Skeletal muscle satellite cell (primary cell): Measurements from ENCODE around the gene ATP9A.
"Not testable (repeated sequence)": the region's sequence is repeated elsewhere in the genome, so short reads cannot be mapped to it uniquely, and the experiment has no call there.

Experiments used
- H3K27me3 ChIP-seq: 2 replicates; pipeline ENCODE4 v1.7.0; 2013; ENCODE audit warnings: low read length; ENCODE audit not compliant: control insufficient read depth, insufficient read depth
- H3K36me3 ChIP-seq: 2 replicates; pipeline ENCODE4 v1.7.0; 2013; ENCODE audit warnings: mild to moderate bottlenecking, control low read depth, low read length; ENCODE audit not compliant: insufficient read depth
- H3K4me1 ChIP-seq: 2 replicates; pipeline ENCODE4 v1.7.0; 2013; ENCODE audit warnings: low read length; ENCODE audit not compliant: control insufficient read depth, insufficient read depth
- H3K4me2 ChIP-seq: 2 replicates; pipeline ENCODE4 v1.7.0; 2013; ENCODE audit warnings: mild to moderate bottlenecking, low read length
- H3K4me3 ChIP-seq: 2 replicates; pipeline ENCODE4 v1.7.0; 2013; ENCODE audit warnings: low read length
- H3K9ac ChIP-seq: 2 replicates; pipeline ENCODE4 v1.7.0; 2013; ENCODE audit warnings: mild to moderate bottlenecking, low read depth, low read length, moderate library complexity
- H3K9me3 ChIP-seq: replicated peaks from 2 replicates; pipeline ENCODE4 v1.7.0; 2013; ENCODE audit warnings: mild to moderate bottlenecking, control low read depth, low read length

The ATP9A gene

GRCh38 chr20:51571460-51571794, 196.8 kb downstream of the ATP9A start:
- H3K9me3 ChIP-seq: peaks cover 5% of the 10 kb centered on the region
- H3K9ac ChIP-seq: no peak overlapping the region
- no peak overlapping the region for H3K4me3 ChIP-seq
- no peaks in the 10 kb centered on the region for H3K4me1 ChIP-seq
- H3K36me3 ChIP-seq: no peaks in the 10 kb centered on the region
- peaks cover 55% of the 10 kb centered on the region for H3K27me3 ChIP-seq
- H3K4me2 ChIP-seq: no peak overlapping the region

GRCh38 chr20:51570739-51571459, 197.3 kb downstream of the ATP9A start:
- H3K4me1 ChIP-seq: peaks cover 3% of the 10 kb centered on the region
- no peaks in the 10 kb centered on the region for H3K36me3 ChIP-seq
- H3K27me3 ChIP-seq: peaks cover 57% of the 10 kb centered on the region
- H3K9ac ChIP-seq: no peak overlapping the region
- H3K4me2 ChIP-seq: peak overlapping the region; percentile 48
- H3K9me3 ChIP-seq: peaks cover 5% of the 10 kb centered on the region
- H3K4me3 ChIP-seq: no peak overlapping the region

GRCh38 chr20:51569815-51570738, 198.1 kb downstream of the ATP9A start:
- Histone ChIP-seq H3K9me3 (peaks cover 5% of the 10 kb centered on the region), H3K4me1 (peaks cover 9% of the 10 kb centered on the region), H3K27me3 (peaks cover 54% of the 10 kb centered on the region), H3K4me3 (no peak overlapping the region), H3K9ac (no peak overlapping the region), H3K36me3 (no peaks in the 10 kb centered on the region), H3K4me2 (peak overlapping the region; percentile 48)

GRCh38 chr20:51568533-51568932, 199.7 kb downstream of the ATP9A start:
- not testable (repeated sequence) for H3K9me3 ChIP-seq, H3K4me3 ChIP-seq, H3K4me2 ChIP-seq, H3K9ac ChIP-seq, H3K36me3 ChIP-seq
- H3K27me3 ChIP-seq: peaks cover 51% of the 10 kb centered on the region
- peaks cover 15% of the 10 kb centered on the region for H3K4me1 ChIP-seq

GRCh38 chr20:51567622-51568021, 200.6 kb downstream of the ATP9A start:
- H3K9ac ChIP-seq: no peak overlapping the region
- peaks cover 53% of the 10 kb centered on the region for H3K27me3 ChIP-seq
- H3K36me3 ChIP-seq: no peaks in the 10 kb centered on the region
- H3K4me2 ChIP-seq: no peak overlapping the region
- H3K4me1 ChIP-seq: peaks cover 23% of the 10 kb centered on the region
- H3K4me3 ChIP-seq: no peak overlapping the region
- H3K9me3 ChIP-seq: no peaks in the 10 kb centered on the region

GRCh38 chr20:51566594-51566993, 201.6 kb downstream of the ATP9A start:
- Histone ChIP-seq H3K4me3 (no peak overlapping the region), H3K36me3 (no peaks in the 10 kb centered on the region), H3K9me3 (no peaks in the 10 kb centered on the region), H3K4me2 (no peak overlapping the region), H3K27me3 (peaks cover 50% of the 10 kb centered on the region), H3K9ac (no peak overlapping the region), H3K4me1 (peaks cover 31% of the 10 kb centered on the region)

GRCh38 chr20:51565298-51566144, 202.7 kb downstream of the ATP9A start:
- Histone ChIP-seq H3K4me3 (peak overlapping the region; percentile 32), H3K9ac (no peak overlapping the region), H3K36me3 (no peaks in the 10 kb centered on the region), H3K4me1 (peaks cover 39% of the 10 kb centered on the region), H3K9me3 (no peaks in the 10 kb centered on the region), H3K27me3 (peaks cover 48% of the 10 kb centered on the region), H3K4me2 (peak overlapping the region; percentile 48)

GRCh38 chr20:51563486-51564332, 204.5 kb downstream of the ATP9A start:
- Histone ChIP-seq H3K9me3 (no peaks in the 10 kb centered on the region), H3K36me3 (no peaks in the 10 kb centered on the region), H3K27me3 (peaks cover 48% of the 10 kb centered on the region), H3K4me3 (peak overlapping the region; percentile 77), H3K4me1 (peaks cover 40% of the 10 kb centered on the region), H3K9ac (peak overlapping the region; percentile 76), H3K4me2 (peak overlapping the region; percentile 98)

GRCh38 chr20:51563174-51563485, 205.1 kb downstream of the ATP9A start:
- Histone ChIP-seq H3K4me3 (peak overlapping the region; percentile 77), H3K27me3 (peaks cover 45% of the 10 kb centered on the region), H3K9ac (peak overlapping the region; percentile 76), H3K36me3 (no peaks in the 10 kb centered on the region), H3K4me1 (peaks cover 40% of the 10 kb centered on the region), H3K9me3 (no peaks in the 10 kb centered on the region), H3K4me2 (peak overlapping the region; percentile 98)

GRCh38 chr20:51562332-51563173, 205.6 kb downstream of the ATP9A start:
- Histone ChIP-seq H3K9me3 (no peaks in the 10 kb centered on the region), H3K4me2 (peak overlapping the region; percentile 98), H3K27me3 (peaks cover 39% of the 10 kb centered on the region), H3K4me3 (peak overlapping the region; percentile 77), H3K9ac (peak overlapping the region; percentile 76), H3K4me1 (peaks cover 40% of the 10 kb centered on the region), H3K36me3 (no peaks in the 10 kb centered on the region)
